GM06990 (cell line): ENCODE data around the gene LATS2.

Source experiments
- DNase-seq: peaks from one replicate; pipeline ENCODE4 v3.0.0-alpha.2; 2011; ENCODE audit not compliant: insufficient read length; ENCODE audit errors: extremely low read depth
- H3K27me3 ChIP-seq: replicated peaks from 2 replicates; pipeline ENCODE4 v1.6.0; 2011; ENCODE audit warnings: low read length; ENCODE audit not compliant: control insufficient read depth, insufficient read depth
- H3K36me3 ChIP-seq: 2 replicates; pipeline ENCODE4 v1.5.1; 2011; ENCODE audit warnings: low read length; ENCODE audit not compliant: control insufficient read depth, insufficient read depth
- H3K4me3 ChIP-seq: replicated peaks from 2 replicates; pipeline ENCODE4 v1.5.1; 2011; ENCODE audit warnings: low read depth, mild to moderate bottlenecking, control low read depth, low read length
- TF ChIP-seq, protein P1 (sequence below): IDR thresholded peaks from 2 replicates; pipeline ENCODE4 v1.5.1; 2011; ENCODE audit warnings: low read length, control low read depth, mild to moderate bottlenecking, inconsistent platforms; ENCODE audit not compliant: insufficient read depth, poor library complexity, severe bottlenecking

The LATS2 gene

DNA sequence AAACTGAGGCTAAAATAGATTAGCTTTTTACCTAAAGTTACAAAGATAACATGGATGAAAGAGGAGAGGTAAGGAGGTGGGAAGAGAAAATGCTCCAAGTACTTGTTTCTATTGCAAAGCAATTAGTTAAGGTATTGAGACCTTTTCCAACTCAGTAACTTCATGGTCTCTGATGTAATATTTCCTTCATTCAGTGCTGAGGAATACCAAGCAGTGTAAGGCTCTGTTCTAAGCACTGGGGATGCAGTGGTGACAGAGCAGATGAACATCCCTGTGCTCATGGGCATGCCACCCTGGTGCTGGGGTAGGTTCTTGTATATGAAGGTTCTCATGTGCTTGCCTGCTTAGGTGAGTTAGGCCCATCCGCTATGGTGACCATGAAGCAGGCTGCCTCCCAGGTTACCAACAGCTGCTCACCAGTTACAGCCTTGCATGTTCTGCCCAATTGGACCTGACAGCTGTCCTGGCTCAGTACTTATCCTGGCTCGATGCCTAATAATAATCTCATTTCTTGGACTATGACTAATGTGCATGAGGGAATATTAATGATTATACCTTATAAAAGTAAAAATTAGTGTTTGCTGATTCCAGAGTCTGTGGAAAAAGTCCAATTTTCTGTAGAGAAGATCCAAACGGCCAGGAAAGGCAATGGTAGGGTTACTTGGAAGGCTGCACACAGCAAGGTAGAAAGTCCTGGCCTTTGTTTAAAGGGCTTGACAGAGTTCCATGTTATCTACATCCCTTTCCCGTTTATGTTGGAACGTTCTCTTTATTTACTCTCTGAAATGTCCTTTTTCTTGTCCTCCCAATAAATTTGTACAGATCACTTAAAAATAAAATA lies 48.3 kb downstream of the LATS2 start:
- TF ChIP-seq, protein P1, sequence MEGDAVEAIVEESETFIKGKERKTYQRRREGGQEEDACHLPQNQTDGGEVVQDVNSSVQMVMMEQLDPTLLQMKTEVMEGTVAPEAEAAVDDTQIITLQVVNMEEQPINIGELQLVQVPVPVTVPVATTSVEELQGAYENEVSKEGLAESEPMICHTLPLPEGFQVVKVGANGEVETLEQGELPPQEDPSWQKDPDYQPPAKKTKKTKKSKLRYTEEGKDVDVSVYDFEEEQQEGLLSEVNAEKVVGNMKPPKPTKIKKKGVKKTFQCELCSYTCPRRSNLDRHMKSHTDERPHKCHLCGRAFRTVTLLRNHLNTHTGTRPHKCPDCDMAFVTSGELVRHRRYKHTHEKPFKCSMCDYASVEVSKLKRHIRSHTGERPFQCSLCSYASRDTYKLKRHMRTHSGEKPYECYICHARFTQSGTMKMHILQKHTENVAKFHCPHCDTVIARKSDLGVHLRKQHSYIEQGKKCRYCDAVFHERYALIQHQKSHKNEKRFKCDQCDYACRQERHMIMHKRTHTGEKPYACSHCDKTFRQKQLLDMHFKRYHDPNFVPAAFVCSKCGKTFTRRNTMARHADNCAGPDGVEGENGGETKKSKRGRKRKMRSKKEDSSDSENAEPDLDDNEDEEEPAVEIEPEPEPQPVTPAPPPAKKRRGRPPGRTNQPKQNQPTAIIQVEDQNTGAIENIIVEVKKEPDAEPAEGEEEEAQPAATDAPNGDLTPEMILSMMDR = no peak
- Histone ChIP-seq H3K27me3 (no peaks in the 10 kb centered on the region), H3K36me3 (no peaks in the 10 kb centered on the region), H3K4me3 (no peak overlapping the region)
- DNase-seq = no peak

DNA sequence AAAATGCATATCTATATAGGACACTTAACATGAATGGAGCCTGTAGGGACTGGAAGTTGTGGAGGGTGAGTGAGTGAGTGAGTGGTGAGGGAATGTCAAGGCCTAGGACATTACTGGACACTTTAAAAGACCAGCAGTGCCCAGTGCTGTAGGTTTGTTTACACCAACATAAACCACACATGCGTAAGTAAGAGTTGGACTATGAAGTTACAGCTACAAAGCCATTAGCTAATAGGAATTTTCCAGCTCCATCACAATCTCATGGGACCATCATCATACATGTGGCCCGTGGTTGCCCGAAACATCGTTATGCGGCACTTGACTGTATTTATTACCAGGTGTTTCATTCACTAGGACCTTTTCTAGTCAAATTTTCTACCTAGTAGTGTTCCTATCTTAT lies 49.2 kb downstream of the LATS2 start:
- TF ChIP-seq, protein P1 = no peak
- DNase-seq = no peak
- H3K27me3 ChIP-seq = no peaks in the 10 kb centered on the region
- no peak overlapping the region for H3K4me3 ChIP-seq
- H3K36me3 ChIP-seq = no peaks in the 10 kb centered on the region

DNA sequence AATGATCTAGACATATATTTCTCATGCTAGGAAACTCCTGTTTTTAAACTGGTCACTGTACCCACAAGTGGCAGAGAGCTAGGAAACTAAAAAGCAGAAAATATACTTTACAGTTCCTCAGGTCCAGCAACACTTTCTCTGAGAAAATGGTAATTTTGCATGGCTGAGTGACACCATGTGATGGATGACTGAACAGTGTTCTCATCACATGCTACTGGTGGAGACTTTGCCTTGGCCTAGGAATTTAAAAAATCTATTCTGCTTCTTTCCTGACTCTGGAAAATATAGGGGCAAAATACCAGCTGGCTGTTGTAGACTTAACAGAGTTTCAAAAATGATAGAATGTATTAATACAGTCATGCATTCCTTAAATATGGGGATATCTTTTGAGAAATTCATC lies 50.0 kb downstream of the LATS2 start:
- TF ChIP-seq, protein P1 = no peak
- DNase-seq = no peak
- Histone ChIP-seq H3K4me3 (no peak overlapping the region), H3K36me3 (no peaks in the 10 kb centered on the region), H3K27me3 (no peaks in the 10 kb centered on the region)

DNA sequence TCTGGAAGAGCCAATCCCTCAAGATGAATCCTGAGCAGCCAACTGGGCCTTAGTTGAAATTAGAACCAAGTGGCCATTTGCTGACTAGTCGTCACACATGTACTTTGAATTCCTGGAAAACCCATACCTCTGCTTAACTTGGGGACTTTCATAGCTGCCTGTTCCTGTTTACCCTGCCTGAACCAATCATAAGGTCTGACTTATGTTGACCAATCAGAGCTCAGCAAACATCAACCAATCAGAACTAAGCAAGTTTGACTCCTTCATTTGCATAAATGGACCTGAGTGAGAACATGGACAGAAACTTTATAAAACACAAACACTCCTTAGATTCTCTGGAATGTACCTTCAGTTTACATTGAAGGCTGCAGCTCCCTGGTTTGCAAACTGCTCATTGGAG lies 50.8 kb downstream of the LATS2 start:
- Histone ChIP-seq H3K4me3 (no peak overlapping the region), H3K36me3 (no peaks in the 10 kb centered on the region), H3K27me3 (no peaks in the 10 kb centered on the region)
- no peak for DNase-seq
- TF ChIP-seq, protein P1 = no peak

DNA sequence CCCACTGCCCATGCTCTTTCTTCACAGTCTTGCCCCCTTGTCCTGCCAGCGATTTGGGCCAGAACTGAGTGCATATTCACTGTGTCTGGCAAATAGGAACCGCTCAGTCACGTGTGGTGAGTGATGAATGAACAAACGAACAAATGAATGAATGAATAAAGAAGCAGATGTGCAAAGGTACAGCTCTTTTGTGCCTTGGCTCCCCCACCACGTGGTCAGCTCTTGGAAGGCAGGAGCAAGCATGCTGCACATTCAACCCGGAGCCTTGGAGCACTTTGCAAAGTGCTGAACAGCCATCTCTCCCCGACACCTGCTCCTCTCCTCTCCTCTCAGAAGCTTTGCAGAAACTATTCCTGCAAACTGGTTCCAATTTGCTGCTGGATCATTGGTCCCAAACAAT lies 52.4 kb downstream of the LATS2 start:
- TF ChIP-seq, protein P1 = no peak
- no peak for DNase-seq
- no peaks in the 10 kb centered on the region for H3K27me3 ChIP-seq
- no peak overlapping the region for H3K4me3 ChIP-seq
- H3K36me3 ChIP-seq = no peaks in the 10 kb centered on the region
